Measurements from ENCODE around the gene BMP10.
A peak's percentile ranks its signal among the peaks of the same experiment; 100 is the strongest.

- TF ChIP-seq, protein P1, sequence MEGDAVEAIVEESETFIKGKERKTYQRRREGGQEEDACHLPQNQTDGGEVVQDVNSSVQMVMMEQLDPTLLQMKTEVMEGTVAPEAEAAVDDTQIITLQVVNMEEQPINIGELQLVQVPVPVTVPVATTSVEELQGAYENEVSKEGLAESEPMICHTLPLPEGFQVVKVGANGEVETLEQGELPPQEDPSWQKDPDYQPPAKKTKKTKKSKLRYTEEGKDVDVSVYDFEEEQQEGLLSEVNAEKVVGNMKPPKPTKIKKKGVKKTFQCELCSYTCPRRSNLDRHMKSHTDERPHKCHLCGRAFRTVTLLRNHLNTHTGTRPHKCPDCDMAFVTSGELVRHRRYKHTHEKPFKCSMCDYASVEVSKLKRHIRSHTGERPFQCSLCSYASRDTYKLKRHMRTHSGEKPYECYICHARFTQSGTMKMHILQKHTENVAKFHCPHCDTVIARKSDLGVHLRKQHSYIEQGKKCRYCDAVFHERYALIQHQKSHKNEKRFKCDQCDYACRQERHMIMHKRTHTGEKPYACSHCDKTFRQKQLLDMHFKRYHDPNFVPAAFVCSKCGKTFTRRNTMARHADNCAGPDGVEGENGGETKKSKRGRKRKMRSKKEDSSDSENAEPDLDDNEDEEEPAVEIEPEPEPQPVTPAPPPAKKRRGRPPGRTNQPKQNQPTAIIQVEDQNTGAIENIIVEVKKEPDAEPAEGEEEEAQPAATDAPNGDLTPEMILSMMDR (IDR thresholded peaks at IDR 0.05; ENCODE audit: borderline replicate concordance, extremely low read depth, low read length, poor library complexity, severe bottlenecking): peak; percentile 44
- no peak for TF ChIP-seq EZH2 (IDR thresholded peaks at IDR 0.05; ENCODE audit: borderline replicate concordance, low read depth, low read length, severe bottlenecking)
Observed at GRCh38 chr2:68901199-68901514, 30.0 kb upstream of the BMP10 start.

Measured in DND-41 (cell line).